Measurements from ENCODE around the gene GRIN2A.

GRCh38 chr16:9738690-9739089 lies 443.5 kb downstream of the GRIN2A start:
- TF ChIP-seq KDM5A (IDR thresholded peaks at IDR 0.05) (no peak), CHD4 (IDR thresholded peaks at IDR 0.05; ENCODE audit: borderline replicate concordance) (no peak), KDM1A (IDR thresholded peaks at IDR 0.05; ENCODE audit: low read depth) (no peak), CTCF (IDR thresholded peaks at IDR 0.05) (no peak), ESRRA (IDR thresholded peaks at IDR 0.05; ENCODE audit: borderline replicate concordance, low read length) (no peak), EP300 (IDR thresholded peaks at IDR 0.05) (no peak), RNF2 (IDR thresholded peaks at IDR 0.05; ENCODE audit: borderline replicate concordance, low read depth) (no peak), GATA3 (IDR thresholded peaks at IDR 0.05; ENCODE audit: borderline replicate concordance) (no peak)
